Testis (tissue), 2 donors: ENCODE measurements around the gene NRG2.

Experiments used
- POLR2A ChIP-seq: fragments of 450-650 bp; IDR thresholded peaks from one replicate; pipeline ENCODE4 v1.6.1; 2017; ENCODE audit warnings: antibody characterized with exemption, mild to moderate bottlenecking, moderate library complexity
- TF ChIP-seq, protein P1 (sequence below), 3 experiments: fragments of 450-650 bp in 2 of 3; fragments of 200-600 bp in 1 of 3; sonication (generic) in 1 of 3; IDR thresholded peaks; one replicate each; pipeline ENCODE4 v1.5.1; 2016 to 2019; ENCODE audit warnings: antibody characterized with exemption in 3 of 3, mild to moderate bottlenecking in 2 of 3, moderate library complexity in 1 of 3

DNA sequence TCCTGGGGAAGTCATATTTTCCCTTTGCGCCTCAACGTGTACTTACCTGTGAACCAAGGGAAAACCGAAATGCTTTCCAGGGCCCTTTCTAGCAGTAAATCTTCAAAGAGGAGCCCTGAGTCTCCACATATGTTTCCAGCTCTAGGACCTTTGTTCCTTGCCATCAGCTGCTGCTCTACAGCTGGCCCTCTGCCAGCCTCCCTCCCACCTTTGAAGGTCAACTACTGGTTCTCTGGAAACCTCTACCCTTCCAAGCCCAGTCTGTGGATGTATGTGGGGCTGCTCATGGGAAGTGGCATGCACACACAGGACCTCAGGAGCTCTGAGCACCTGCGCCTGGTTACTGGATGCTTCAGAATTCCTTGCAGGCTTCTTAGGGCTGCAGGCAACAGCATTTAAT is 130.3 kb downstream of the NRG2 start:
- no peak for TF ChIP-seq POLR2A
- TF ChIP-seq, protein P1, sequence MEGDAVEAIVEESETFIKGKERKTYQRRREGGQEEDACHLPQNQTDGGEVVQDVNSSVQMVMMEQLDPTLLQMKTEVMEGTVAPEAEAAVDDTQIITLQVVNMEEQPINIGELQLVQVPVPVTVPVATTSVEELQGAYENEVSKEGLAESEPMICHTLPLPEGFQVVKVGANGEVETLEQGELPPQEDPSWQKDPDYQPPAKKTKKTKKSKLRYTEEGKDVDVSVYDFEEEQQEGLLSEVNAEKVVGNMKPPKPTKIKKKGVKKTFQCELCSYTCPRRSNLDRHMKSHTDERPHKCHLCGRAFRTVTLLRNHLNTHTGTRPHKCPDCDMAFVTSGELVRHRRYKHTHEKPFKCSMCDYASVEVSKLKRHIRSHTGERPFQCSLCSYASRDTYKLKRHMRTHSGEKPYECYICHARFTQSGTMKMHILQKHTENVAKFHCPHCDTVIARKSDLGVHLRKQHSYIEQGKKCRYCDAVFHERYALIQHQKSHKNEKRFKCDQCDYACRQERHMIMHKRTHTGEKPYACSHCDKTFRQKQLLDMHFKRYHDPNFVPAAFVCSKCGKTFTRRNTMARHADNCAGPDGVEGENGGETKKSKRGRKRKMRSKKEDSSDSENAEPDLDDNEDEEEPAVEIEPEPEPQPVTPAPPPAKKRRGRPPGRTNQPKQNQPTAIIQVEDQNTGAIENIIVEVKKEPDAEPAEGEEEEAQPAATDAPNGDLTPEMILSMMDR (IDR thresholded peaks at IDR 0.05): no peak
